HG02678 (cell line): ENCODE measurements around the gene ZXDC.

ENCODE experiments used
- ATAC-seq: cut with Tn5 transposase; IDR thresholded peaks from one replicate; pipeline ENCODE4 v1.9.1; 2021; ENCODE audit warnings: mild to moderate bottlenecking, moderate library complexity; ENCODE audit not compliant: unreplicated experiment

ZXDC gene

GRCh38 chr3:126419886-126420786, 55.6 kb downstream of the ZXDC start:
- no peak for ATAC-seq

DNA sequence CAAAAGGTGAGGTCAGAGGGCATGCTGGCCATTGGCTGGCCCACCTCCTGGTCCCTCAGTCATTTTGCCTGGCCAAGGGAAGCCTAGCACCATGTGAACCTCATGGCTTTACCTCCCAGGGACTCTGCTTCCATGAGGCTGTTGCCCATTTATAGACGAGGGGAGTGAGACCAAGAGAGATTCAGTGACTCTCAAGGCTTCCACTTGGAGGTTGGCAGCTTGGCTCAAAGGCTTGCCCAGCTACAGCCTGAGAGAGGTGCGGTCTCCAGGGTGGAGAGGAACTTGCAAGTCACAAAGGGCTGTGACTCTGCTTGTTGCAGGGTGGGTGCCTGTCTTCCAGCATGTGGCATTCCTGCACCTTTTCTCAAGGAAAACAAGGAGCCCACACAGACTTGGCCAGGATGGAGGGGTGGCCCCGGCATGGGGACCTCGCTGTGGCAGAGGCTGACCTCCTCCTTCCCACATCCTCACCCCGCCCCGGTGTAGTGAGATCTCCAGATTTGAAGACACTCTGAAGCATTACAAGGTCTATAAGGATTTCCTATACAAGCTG, 56.5 kb downstream of the ZXDC start:
- ATAC-seq: no peak

DNA sequence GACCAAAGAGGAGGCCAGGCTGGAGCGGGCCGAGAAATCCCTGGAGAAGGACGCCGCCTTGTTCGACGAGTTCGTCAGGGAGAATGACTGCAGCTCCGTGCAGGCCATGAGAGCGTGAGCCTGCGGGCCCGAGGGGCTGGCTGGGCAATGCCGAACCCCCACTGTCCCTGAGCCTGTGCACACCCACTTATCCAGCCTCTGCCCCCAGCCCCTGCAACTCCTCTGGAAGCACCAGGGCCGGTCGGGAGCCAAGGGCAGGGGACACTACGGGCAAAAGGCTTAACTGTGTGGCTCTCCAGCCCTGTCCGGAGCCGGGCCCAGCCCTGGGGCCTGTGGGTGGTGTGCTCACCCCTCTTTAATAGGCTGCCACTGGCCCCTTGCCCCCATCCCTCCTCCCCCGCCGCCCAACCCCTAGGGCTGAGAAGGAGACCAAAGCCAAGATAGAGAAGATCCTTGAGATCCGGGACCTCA, 57.0 kb downstream of the ZXDC start:
- ATAC-seq: no peak

DNA sequence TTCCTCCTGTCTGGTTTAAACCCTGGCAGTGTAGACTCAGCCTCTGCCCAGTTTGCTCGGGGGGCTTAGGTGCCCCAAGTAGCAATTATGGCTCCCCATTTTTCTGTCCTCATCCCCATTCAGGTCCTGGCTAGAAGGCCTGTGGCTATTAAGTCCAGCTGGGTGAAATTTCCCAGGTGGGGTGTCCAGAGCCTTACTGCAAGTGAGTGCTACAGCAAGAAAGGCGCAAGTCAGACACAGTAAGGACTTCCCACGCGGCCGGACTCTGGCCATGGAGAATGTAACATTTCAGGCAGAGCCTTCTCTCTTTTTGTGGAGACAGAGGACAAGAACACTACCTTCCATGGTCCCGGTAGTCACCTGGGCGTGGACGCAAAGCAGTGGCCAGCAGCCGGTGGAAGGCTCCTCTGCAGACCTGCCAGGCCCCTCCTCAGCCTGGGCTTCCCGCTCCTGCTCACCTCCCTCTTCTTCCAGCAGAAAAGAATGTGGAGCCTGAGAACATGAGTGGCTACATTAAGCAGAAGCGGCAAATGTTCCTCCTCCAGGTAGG, 57.6 kb downstream of the ZXDC start:
- ATAC-seq: no peak

DNA sequence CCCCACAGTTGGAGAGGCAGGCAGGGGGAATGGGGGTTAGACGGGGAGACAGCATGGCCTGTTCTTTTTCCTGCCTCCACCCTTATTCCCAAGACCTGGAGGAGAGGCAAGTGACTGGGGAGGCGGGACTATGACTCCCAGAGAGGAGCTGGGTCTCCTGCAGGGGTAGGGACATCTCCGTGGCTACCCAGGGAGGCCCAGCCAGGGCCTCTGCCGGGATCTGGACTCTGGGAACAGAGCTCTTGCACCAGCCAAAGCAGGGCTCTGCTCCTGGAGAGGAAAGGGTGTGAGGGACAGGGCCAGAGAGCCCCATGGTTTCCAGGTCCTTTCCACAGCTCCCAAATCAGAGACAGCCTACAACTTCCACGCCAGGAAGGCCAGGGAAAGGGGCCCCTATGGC, 58.2 kb downstream of the ZXDC start:
- no peak for ATAC-seq

- ATAC-seq: no peak
Observed at GRCh38 chr3:126416943-126417342, 58.7 kb downstream of the ZXDC start.

- ATAC-seq: no peak
Observed at GRCh38 chr3:126415661-126416591, 59.8 kb downstream of the ZXDC start.

DNA sequence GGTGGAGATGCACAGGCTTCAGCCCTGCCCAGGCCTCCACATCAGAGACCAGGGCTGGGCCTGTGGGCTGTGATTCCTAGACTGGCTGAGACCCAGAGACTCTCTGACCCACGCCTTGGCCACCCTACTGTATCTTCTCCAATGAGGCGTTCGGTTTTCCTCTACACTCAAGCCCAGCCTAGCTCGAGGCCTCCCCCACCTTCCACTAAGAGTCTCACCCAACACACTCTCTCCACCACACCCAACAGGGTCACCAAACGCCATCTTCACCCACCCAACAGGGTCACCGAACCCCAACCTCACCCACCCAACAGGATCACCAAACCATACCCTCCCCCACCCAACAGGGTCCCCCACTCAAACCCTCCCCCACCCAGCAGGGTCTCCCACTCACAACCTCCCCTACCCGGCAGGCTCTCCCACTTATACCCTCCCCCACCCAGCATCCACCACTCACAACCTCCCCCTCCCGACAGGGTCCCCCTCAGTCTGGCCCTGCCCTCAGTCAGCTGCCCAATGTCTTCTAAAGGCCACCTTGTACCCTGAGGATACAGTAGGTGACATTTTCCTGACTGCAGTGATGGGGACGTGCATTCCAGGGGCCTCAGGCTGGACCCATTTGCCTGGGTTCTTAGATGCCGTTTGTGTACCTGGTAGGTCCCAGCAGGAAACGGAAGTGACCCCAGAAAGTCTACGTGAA, 60.6 kb downstream of the ZXDC start:
- ATAC-seq: no peak

DNA sequence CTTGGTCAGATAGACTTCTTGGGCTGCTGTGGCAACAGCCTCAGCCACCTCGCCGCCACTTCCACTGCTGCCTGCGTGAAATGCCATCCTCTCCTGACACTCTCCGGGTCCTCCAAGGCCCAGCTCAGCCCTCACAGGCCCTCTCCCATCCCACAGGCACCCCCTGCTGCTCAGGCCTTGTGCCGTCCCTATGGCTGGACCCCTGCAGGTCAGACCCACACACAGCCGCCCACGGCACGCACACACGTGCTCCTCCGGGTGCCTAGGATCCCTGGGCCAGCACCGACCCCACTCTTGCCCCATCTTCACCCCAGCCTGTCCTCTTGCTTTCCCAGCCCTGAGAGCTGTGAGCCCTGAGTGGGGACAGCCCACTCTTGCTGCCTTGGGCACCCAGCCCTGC, 61.3 kb downstream of the ZXDC start:
- no peak for ATAC-seq

- no peak for ATAC-seq
Observed at GRCh38 chr3:126413693-126414080, 62.0 kb downstream of the ZXDC start.

DNA sequence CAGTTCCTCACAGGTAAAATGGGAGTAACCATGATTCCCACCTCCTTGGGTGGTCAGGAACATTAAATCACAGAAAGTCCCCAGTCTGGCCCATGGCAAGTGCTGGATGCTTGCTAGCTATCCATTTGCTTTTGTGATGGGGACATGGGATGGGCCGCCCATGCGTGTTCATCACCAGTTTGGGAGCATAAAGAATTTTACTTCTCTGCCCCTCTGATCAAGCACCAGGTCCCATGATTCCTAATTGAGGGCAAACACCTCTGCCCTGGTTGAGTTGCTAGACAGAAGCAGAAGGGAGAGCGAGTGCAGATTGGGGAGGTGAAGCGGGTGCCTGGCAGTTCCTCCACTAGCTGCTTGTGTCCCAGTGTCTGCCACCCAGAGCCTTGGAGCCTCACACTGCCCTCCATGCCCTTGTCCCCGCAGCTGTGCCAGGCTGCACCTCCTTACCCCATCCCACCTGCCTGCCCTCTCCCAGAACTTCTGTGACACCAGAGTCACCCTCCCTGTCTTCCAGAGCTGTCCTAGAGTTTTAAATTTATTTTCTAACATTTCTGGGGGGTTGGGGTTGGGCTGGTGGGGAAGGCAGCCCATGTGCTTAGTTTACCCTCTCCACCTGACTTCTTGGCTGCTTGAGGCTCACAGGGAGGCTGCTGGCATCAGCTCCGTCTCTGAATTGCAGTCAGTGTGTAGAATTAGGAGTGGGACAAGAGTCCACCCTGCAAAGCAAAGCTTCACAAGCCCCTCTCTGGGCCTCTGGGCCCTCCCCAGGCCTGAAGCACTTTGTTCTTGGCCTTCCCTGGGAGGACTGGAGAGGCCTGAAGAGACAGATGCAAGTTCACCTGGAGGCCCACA, 62.6 kb downstream of the ZXDC start:
- no peak for ATAC-seq

DNA sequence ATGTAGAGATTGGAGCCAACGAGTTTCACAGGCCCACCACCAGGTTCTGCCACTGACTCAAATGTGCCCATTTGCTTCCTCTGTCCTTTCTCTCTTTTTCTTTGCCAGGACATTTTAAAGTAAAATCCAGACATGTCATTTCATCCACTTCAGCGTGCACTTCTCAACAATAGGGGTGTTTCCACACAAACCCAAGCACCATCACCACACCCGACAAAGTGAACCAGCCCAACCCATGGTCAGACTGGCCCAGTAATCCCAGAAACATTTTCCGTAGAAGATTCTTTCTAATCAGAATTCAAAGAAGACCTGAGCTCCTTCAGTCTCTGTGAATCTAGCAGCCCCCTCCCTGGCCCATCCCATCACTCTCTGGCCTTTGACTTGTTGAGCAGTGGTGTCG, 67.6 kb downstream of the ZXDC start:
- no peak for ATAC-seq

DNA sequence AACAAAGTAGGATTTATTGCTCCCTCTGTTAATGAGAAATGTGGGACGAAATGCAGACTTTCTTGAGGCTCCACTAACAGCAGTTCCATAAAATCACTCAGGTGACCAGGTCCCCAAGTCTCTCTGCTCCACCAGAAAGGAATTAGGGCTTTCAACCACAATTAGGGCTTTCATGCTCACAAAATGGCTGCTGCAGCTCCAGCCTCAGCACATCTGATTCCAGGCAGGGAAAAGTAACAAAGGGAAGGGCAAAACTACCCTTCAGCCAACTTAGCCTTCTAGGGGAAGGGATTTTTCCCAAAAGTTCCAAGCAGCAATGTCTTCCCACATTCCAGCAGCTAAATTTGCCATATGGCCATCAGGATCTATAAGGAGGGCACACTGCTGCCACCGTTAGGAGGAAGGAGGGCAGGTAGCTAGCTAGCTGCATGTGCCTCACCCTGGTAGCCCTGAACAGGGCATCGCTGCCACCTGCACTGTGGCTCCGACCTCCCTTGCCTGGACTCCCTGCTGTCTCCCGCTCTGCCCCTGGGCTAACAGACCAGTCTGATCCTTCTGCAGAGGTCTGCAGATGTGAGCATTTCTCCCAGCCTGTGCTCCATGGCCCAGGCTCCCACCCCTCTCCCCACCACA, 68.2 kb downstream of the ZXDC start:
- no peak for ATAC-seq

GRCh38 chr3:126406389-126407296, 69.0 kb downstream of the ZXDC start:
- ATAC-seq: no peak

- no peak for ATAC-seq
Observed at GRCh38 chr3:126402666-126403302, 72.9 kb downstream of the ZXDC start.

- ATAC-seq: no peak
Observed at GRCh38 chr3:126402178-126402577, 73.5 kb downstream of the ZXDC start.

DNA sequence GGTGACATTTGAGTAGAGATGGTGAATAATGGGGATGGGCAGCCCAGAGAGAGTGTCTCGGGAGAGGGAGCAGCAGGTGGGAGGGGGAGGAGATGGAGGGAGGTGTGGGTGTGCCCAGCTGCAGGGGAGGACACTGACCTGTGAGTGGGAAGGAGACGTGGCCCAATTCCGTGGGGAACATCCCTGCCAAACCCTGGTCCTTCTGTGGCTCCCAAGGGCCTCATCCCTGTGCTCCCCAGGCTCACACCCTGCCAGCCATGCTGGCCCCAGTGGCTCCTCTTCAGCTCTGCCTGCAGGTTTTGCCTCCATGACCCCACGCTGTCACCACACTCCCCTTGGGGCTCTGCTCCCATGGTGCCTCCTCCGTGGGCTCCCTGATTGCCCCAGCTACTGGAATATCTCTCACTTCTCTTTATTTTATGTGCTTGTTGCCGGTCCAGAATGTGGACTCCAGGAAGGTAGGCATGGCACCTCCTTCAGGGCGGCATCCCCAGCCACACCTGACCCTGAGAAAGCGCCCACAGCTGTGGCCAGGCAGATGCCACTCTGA, 74.0 kb downstream of the ZXDC start:
- no peak for ATAC-seq
